Thyroid gland (tissue), 4 donors: ENCODE results near the gene SDHAF2.

Experiments
- POLR2A ChIP-seq, 2 donors: fragments of 450-650 bp; IDR thresholded peaks; one replicate each; pipeline ENCODE4 v1.6.1; 2017; ENCODE audit warnings: antibody characterized with exemption in 2 of 2, mild to moderate bottlenecking in 2 of 2, moderate library complexity in 1 of 2
- TF ChIP-seq, protein P1 (sequence below), 6 experiments: fragments of 200-600 bp in 3 of 6; fragments of 450-650 bp in 3 of 6; sonication (generic) in 3 of 6; IDR thresholded peaks; one replicate each; pipeline ENCODE4 v1.5.1; 2016 to 2019; ENCODE audit warnings: antibody characterized with exemption in 6 of 6, mild to moderate bottlenecking in 2 of 6, inconsistent platforms in 1 of 6, moderate library complexity in 1 of 6

DNA sequence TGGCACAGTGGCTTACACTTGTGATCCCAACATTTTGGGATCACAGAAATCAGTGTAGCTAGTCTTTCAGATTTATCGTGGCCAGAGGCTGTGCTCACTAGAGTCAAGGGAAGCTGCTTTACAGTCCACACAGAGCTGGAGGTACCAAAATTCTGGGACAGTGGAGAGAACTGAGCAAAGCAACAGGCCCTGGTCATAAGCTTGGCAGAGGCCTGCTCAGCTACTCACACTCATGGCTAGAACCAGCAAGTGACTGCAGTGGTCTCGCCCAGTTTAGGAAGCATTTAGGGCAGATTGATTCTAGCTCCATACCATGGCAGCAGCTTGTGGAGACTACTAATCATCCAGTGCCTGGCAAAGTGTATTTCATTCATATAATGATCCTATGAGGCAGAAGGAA, 28.8 kb upstream of the SDHAF2 start:
- no peak for TF ChIP-seq POLR2A (IDR thresholded peaks at IDR 0.05)
- TF ChIP-seq, protein P1, sequence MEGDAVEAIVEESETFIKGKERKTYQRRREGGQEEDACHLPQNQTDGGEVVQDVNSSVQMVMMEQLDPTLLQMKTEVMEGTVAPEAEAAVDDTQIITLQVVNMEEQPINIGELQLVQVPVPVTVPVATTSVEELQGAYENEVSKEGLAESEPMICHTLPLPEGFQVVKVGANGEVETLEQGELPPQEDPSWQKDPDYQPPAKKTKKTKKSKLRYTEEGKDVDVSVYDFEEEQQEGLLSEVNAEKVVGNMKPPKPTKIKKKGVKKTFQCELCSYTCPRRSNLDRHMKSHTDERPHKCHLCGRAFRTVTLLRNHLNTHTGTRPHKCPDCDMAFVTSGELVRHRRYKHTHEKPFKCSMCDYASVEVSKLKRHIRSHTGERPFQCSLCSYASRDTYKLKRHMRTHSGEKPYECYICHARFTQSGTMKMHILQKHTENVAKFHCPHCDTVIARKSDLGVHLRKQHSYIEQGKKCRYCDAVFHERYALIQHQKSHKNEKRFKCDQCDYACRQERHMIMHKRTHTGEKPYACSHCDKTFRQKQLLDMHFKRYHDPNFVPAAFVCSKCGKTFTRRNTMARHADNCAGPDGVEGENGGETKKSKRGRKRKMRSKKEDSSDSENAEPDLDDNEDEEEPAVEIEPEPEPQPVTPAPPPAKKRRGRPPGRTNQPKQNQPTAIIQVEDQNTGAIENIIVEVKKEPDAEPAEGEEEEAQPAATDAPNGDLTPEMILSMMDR (IDR thresholded peaks at IDR 0.05) = no peak
